ENCODE data around the gene PIF1. TPM values are rescaled to one million over a fixed set of nuclear protein-coding genes. Genes with fewer than 3 reads are reported as not detected.

Gene PIF1
- 5.4 and 15.5 TPM in 2 replicates for total RNA-seq (2014; rRNA removed; shearing (Covaris generic))

DNA sequence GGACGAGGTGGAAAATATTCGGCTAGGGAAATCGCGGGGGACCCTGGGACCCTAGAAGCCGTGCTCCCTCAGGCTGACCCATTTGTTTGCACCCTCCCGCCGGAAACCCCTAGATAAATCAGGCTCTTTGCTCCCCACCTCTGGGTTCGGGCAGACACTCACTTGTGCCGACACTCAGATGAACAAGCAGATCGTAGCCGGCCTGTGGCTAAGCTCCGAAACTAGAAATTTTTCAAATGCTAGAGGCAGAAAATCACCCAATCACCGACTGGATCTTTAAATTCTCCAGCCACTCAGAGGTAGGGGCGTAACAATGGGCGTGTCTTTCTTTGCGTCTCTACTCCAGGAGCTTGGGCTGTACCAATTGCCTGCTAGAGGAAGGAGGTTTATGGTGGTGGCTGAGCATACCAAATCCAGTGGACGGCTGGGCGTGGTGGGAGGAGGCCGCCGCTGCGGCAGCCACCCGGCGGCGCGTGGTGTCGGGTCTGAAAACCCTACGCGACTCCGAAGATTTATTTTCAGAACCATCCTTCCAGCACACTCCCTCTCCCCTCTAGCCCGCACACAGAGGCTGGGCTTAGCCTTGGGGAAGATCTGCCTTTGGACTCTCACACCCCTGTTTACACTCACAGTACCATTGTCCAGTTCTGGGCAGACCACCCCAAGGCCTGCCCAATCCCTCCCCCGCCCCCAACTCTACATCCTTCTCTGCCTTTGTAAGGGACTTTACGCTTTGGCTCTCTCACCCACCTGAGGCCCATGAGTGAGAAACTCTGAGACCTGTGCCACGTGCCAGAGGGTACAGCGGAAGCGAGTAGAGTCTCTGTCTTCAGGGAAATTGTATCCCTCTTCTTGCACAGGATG lies at the start of gene PIF1:
TSS of gene PIF1 (minus strand) at position 217 of the 864 bp plus-strand sequence. CDS start 1,312 bp downstream, outside the sequence.
- peak; percentile 98 for DNase-seq (ENCODE audit: low spot score)

- DNase-seq (ENCODE audit: low spot score) = no peak
Observed at GRCh38 chr15:64870353-64870752, 44.9 kb upstream of the PIF1 start.

- DNase-seq (ENCODE audit: low spot score) = no peak
Observed at GRCh38 chr15:64869501-64869900, 44.1 kb upstream of the PIF1 start.

DNA sequence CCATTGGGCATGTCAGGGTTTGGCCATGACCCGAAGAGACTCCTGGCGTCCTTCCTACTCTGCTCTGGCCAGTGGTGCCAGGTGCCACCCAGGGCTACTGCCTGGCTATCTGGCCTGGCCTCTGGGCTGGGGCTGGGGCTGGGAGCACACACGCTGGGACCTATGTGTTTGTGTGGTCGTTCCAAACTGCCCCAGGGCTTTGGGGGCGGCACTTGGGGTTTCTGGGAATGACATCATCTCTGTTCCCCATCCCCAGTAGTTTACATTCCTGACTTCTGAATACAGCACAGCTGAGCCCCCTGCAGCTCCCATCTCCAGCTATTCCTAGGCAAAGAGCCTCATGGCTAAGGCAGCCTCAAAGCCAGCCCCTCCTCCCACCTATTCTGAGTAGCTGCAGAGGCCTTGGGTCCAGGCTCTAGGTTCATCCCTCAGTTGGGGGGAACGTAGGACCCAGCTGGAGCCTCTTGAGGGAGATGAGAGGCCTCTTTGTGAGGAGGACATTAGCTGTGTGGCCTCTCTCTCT lies 40.6 kb upstream of the PIF1 start:
- DNase-seq (ENCODE audit: low spot score) = peak; percentile 67

GRCh38 chr15:64865126-64865997 lies 39.9 kb upstream of the PIF1 start:
- no peak for DNase-seq (ENCODE audit: low spot score)

- DNase-seq (ENCODE audit: low spot score) = no peak
Observed at GRCh38 chr15:64864068-64864467, 38.6 kb upstream of the PIF1 start.

DNA sequence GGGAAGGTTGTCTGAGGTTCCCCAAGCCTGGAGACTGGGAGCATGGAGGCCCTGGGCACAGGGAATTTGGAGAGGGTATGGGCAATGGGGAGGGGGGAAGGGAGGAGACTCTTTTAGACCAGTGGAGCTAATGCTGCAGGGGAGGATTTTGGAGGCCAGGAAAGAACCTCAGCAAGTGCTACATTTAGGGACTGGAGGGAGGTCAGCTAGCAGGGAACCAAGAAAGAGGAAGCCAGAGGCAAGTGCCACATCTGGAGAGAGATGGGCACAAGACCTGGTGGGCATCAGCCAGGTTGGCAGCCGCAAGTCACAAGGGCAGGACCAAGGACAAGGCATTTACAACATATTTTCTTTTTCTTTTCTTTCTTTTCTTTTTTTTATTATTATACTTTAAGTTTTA lies 37.0 kb upstream of the PIF1 start:
- no peak for DNase-seq (ENCODE audit: low spot score)

DNA sequence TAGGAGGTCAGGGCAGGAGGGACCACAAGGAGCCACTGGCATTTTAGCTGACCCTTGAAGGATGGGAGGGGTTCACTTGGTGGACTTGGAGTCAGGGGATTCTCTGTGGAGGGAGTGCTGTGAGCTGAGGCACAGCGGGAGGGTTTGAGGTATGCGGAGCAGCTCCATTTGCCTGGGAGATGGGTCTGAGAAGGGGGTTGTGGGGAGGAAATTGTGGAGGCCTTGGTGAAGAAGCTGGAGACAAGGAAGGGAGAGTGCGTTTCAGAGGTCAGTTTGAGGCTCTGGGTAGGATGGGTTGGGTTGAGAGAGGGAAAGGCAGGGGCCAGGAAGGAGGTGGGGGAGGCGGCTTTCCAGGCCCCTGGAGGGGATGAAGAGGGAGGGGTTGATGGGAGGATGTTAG lies 36.5 kb upstream of the PIF1 start:
- no peak for DNase-seq (ENCODE audit: low spot score)

- no peak for DNase-seq (ENCODE audit: low spot score)
Observed at GRCh38 chr15:64861331-64861730, 35.9 kb upstream of the PIF1 start.

DNA sequence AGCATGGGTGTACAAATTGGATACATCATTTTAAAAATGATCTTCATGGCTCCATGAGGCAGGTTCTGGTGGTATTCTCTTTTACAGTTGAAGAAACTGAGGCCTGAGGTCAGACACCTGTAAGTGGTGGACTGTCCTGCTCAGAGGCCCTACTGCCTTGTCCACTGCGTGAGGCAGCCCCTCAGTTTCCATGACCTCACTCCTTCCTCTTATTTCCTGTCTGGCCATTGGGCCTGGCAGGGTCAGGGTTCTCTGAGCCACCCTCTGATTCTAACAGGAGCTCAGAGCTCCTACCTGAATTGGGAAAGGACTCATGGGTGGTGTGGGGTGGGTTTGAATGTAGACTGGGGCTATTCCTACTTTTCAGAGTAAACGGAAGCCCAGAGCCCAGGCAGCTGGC lies 33.8 kb upstream of the PIF1 start:
- no peak for DNase-seq (ENCODE audit: low spot score)

DNA sequence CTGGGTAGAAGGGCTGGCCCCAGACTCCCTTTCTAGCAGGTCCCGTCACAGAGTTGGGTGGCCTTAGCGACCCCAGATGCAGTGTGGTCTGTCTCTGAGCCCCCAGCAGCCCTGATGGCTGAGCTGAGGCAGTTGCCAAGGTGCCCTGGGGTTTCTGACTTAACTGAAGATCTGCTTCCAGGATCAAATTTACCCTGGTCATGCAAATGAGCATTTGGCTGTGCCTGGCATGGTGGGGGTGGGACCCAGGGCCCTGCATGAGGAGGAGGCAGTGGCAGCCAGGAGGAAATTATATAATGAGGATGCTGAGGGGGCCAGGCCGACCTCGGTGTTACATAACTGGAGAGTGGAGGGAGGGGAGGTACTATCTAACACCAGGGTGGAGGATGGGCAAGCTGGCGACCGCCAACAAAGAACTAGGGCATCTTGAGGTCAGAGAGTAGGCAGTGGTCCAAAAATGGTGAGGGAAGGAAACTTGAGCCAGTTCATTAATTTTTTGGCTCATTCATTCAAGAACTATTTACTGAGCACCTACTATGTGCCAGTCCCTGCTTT lies 32.7 kb upstream of the PIF1 start:
- DNase-seq (ENCODE audit: low spot score) = no peak

DNA sequence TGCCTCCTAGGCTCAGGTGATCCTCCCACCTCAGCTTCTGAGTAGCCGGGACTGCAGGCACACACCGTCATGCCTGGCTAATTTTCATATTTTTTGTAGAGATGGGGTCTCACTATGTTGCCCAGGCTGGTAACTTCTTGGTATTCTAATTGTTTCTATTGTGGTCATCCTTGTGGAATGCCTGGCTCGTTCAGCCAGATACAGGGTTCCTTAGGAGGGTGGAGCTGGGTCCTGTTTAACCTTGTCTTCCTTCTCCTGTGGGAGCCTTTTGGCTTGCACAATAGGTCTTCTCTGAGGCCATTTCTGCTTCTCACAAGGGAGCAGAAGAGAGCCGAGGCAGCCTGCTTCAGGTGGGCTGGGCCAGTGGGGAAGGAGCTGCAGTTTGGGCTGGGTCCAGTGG lies 32.0 kb upstream of the PIF1 start:
- DNase-seq (ENCODE audit: low spot score) = peak; percentile 50

DNA sequence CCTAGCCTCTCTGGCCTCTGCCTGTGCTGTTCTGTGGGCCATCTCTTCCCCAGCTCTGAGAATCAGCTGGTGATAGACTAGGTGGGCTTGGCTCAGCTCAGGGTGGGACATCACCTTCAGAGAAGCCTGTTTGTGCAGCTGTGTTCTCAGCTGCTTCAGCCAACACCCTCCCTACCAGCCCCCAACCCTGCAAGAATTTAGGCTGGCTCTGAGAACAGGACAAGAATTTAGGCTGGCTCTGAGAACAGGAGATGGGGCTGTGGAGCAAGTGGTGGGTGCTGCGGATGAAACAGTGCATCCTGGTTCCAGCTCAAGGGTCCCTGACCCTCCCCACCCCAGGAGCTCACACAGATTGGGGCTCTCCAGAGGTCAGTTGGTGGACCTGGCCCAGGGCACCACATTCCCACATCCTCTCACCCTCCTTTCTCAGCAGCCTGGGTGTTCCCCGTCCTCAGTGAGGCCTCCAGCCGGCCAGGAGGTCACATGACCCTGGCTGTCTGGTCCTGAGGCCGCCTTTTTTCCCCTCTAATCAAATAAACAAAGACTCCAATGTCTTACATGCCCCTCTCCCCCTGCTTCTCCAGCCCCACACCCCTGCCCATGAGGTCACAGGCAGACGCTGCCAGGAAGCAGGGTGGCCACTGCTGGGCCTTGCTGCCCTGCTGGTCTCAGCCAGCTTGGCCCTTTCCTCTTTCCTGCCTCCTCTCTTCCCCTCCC lies 31.1 kb upstream of the PIF1 start:
- peak; percentile 87 for DNase-seq (ENCODE audit: low spot score)

DNA sequence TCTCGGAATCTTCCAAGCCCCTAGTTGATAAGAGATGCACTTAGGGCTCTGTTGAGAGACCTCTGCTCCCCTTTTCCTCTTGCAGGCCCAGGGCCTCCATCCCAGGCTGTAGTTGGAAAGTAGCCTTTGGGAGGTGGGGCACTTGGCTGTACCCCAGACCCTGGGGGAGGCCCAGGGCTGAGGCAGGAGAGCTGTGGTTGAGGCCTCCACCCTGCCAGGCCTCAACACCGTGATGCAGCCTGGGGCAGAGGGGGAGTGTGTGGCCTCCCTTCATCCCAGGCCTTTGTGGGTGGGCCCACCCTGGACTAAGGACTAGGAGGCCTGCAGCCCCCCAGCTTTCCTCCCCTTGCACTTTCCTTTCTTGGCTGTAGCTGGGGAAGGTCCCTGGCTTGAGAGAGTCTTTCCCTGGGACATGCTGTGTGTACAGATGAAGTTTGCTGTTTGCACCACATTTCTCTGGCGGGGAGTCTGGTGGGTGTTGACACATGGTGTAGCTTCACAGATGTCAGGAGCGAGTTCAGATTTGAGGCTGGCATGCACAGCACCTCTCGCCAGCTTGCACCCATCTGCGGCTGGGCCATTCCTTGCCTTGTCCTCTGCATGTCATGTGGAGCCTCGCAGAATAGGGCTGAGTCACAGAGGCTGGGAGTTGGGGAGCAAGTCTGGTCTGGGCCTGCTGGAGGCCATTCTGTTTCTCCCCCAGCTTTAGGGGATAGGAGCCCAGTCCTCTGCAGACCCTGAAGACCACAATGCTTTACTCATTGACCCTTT lies 29.9 kb upstream of the PIF1 start:
- DNase-seq (ENCODE audit: low spot score) = no peak

GRCh38 chr15:64854526-64854925 lies 29.1 kb upstream of the PIF1 start:
- DNase-seq (ENCODE audit: low spot score) = no peak

DNA sequence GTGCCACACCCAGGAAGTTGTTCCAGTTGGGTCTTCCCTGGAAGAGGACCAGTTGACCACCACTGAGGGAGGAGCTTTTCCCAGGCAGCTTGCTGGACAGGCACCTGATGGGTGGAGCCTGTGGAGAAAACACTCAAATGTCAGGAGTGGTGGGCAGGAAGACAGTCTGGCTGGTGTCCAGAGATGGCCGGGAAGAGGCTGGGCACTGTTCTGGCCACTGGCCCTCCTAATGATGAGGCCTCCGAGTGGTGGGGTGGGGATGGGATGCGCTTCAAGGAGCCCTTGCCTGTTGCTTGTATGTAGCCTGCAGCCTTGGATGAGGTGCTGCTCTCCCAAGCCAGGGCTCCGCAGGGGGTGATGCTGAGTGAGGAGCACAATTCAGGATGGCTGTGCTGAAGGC lies 28.6 kb upstream of the PIF1 start:
- peak; percentile 34 for DNase-seq (ENCODE audit: low spot score)

DNA sequence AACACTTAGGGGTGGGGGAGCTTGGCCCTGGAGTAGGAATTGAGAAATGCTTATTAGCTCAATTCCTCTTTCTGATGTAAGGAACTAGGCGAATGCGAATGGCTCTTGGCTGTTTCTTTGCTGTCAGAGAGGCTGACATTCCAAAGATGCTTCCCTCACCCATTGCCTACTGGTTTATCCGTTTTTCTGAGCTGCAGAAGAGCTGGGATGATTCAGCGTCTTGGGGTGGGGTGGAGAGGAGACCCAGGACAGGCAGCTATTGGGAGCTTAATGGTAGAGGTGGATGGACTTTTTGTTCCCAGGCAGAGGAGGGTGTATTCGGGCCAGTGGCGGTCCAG lies 26.0 kb upstream of the PIF1 start:
- DNase-seq (ENCODE audit: low spot score) = no peak

DNA sequence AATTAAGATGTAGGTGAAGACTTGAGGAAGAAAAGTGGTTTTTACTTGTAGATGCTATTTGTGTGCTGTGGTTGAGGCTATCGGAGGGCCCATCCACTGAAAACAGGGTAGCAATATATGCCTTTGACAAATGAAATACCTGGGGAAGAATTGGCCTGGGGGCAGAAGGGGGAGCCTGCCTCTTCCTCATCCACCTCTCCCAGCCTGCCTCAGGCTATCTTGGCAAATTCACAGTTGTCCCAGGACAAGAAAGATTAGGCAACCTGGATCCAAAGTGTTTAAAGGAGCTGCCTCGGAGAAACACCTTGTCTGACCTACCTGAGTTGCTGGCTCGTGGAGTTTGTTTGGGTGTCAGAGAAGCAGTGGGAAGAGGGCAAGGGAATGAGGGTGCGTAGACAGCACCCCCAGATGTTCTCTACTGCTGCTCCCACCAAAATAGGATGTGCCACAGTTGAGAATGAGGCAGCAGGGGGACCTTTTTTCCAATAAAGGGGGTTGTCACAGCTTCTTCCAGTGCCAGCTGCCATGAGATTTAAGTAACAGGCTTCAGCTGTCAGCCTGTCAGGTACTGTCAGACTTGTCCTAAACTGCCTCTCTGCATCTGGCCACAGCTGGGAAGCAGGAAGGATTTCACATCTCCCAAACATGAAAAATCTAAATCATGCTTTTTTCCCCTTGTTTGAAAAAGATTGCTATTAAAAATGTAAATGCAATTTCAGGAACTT lies 25.5 kb upstream of the PIF1 start:
- DNase-seq (ENCODE audit: low spot score) = no peak

DNA sequence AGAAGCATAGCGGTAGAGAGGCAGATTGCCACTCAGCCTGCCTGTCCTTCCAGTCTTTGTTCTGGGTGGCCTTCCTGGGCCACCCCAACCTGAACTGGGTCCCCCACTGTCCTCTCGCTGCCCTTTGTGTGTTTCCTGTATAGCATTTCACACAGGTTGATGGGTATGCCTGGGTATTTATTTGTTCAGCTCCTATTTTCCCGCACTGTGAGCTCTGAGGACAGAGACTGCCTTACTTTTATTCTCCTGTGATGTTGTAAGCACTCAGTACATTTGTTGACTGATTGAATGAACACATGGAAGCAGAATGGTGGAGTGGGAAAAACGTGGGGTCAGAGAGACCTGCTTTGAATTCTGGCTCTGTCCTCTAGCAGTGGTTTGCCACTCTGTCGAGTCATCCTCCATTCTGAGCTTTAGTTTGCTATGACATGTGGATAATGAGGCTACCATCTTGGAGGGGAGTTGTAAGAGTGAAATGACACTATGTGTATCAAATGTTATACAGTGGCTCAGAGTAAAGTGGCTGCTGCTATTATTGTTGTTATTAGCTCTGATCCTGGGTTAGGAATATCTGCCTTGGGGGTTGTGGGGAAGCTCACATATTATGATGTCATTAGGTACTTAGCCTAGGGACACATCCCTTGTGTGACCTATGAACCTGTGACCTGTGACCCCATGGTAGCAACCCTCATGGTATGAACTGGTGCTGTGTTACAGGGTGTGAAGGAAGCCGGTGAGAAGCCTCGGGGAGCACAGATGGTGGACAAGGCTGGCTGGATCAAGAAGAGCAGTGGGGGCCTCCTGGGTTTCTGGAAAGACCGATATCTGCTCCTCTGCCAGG lies 22.6 kb upstream of the PIF1 start:
- no peak for DNase-seq (ENCODE audit: low spot score)

Measured in H4 (cell line).